GM18526 (cell line): ENCODE data around the gene LPP.

Experiments
- POLR2A ChIP-seq: IDR thresholded peaks from 3 replicates; pipeline ENCODE4 v1.6.1; 2011; ENCODE audit not compliant: insufficient read length; ENCODE audit errors: extremely low read depth

LPP gene

DNA sequence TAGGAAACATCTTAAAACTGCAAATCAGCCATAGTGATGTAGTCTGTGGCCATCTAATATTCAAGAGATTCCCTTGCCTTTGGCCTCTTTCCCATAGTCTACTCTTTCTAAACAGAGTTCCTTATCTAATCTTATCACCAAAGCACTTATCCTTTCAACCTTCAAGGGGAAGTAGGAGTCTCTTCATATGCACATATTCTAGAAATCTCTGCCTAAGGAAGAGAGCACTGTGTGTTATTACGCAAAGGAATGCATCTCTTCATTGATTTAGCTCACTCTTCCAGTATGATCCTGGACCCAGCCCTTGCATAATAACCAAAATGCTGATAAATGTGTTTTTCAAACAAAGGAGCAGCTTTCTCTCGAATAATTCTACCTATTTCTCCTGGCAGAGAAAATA, 764.1 kb downstream of the LPP start:
- TF ChIP-seq POLR2A = no peak

DNA sequence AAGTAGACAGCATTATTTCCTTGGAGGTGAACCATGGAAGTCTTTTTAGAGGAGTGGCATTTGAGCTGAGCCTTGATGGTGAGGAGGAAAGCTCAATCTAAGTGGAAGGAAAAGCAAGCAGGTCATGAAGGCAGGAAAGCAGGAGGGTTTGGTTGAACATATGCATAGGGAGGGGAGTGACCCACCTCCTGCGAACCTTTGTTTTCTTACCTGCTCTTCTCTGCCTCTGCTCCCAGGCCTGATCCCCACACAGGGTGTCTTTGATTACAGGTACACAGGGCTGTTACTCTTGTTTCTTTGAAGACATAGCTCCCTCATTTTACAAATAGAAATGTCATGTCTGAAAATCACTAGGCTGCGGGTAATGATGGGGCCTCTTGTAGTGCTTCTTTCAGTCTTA, 769.7 kb downstream of the LPP start:
- TF ChIP-seq POLR2A = no peak

DNA sequence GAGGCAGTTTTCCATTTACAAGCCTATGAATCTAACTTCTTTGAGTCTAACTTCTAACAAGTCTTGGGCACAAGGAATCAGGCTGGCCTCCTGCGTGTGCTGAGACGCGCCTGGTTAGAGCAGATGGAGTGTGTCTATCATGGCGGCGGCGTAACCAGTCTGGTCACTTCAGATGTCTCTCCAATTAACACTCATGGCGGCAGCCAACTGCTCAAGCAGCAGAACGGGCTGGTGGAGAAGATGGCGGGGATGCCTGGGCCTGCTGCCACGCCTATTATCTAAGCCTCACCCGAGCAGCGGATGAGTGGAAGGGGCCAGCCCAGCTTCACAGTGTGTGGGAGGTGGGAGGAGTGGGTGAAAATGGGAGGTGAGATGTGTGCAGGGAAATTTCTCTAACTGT, 771.4 kb downstream of the LPP start:
- TF ChIP-seq POLR2A = no peak

DNA sequence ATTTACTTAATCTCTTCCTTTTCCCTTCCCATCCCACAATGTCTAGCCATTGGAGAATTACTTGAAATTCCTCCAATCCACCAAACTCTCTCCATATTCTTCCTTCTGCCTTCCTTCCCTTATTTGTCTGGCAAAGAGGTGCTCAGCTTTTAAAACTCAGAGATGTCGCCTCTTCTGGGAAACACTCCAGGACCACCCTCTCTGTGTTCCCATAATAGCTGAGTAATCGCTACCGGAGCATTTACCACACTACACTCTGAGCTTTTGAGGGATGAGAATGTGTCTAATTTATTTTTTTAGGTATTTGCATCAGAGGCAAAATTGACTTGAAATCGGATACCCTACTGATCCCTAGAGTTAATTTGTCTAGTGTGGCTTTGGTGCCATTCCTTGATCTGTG, 772.2 kb downstream of the LPP start:
- no peak for TF ChIP-seq POLR2A

DNA sequence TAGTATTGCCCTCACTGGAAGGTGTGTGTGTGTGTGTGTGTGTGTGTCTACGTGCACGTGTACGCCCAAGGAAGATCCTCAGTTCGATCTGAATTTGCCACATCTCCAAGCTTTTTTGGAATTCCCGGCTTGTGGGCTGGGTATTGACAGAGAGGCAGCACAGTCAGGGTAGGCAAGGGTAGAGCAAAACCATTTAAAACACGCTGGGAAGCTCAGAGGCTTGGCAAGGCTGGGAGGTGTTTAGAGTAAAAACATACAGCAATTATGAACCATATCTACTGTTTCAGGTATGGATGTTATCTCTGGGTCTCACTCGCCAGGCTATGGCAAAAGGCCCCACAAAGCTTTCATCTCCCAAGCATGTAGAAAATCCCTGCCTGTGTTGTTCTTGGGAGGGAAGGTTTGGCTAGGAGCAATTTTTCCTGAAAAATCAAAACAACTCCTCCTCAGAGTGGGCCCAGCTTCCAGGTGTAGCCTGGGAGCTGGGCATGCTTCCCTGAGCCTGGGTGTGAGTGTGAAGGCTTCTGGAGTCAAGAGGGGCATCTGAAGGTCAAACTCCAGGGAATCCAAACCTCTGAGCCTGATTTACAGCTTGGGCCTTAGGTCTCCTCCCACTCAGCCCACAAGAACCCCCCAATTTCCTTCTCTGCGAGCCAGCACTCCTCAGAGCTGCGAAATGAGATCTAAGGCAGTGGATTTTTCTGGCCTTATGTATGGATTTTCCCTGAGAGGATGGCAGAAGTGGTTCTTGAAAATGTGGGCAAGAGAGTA, 773.0 kb downstream of the LPP start:
- TF ChIP-seq POLR2A = no peak

DNA sequence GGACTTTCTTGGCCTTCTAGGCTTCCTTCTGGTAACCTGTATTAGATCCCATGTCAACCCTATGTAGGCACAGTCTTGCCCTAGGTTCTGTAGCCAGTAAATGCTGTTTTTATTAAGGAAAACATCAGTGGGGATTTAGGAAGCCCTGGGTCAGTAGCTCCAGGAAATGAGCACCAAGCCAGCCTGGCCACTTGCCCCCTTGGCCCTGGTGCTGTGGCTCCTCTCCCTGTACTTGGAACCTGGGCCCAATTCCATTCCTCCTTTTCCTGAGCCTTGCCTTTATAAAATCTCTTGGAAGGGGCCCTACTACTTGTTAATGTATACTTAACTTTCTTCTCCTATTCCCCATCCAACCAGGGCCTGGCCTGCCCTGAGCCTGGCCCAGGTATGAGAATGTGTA, 774.0 kb downstream of the LPP start:
- TF ChIP-seq POLR2A = no peak

DNA sequence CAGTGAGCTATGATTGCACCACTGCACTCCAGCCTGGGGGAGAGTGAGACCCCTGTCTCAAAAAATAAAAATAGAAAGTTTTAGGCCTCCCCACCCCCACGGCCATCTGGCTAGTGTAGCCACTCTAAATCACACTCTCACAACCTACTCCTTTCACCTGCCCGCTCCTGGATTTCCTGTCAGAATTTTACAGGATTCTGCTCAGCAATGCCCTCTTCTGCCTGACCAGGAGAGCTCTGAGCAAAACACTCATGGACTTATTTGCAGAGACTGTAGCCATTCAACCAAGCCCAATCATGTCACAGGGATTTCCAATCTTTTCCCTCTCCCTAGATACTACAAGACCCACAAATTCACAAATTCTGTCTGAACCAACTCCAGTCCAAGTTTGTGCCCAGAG, 775.2 kb downstream of the LPP start:
- no peak for TF ChIP-seq POLR2A

DNA sequence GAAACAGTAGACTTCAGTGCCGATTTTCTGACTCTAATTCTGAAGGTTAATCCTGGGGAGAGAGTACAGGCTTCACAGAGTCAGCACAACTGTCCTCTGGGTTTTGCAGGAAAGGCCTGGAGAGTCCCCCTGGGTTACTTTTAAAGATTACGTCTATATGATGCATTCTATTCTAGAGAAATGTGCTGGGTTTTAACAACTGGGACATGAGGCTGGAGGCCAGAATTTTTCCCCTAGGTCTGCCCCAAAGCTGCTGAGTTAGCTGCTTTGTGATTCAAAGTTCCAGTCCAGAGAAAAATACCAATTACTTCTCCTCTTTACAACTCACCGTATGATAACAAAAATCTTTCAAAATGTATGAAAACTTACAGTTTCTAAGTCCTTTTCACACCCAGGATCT, 777.1 kb downstream of the LPP start:
- no peak for TF ChIP-seq POLR2A

DNA sequence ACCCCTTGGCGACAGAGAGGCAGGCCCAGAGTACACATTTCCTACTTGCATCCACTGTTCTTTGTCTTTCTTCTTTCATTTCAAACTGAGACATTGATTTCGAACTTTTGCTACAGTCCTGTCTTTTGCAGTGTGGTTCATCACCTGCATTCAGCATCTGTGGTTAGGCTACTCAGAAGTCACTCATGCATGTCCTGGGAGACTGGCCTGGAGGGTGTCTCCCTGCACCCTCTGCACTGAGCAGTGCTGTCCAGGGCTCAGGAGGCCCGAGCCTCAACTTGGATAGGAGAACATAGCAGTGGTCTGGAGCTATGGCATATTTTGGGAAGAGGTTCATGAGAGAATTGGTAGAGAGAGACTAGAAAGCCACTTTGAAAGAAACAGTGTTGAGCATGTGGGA, 777.6 kb downstream of the LPP start:
- TF ChIP-seq POLR2A = no peak

DNA sequence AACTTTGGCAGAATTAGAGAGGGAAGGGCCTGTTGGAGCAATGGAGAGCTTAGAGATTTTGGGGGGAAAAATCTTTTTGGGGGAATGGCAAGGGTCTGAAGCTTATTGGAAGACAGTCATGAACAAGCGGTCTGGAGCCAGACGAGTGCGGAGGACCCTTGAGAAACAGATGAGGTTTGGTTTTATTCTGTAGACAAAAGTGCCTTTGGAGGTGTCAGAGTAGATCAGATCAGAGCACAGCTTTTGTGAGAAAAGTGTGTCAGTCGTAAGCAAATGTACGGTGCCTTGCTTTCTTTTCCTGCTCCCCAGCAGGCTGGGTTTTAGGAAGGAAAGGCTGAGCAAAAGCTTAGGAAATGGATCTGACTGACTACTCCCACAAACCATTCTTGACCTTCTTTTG, 781.0 kb downstream of the LPP start:
- TF ChIP-seq POLR2A = no peak

DNA sequence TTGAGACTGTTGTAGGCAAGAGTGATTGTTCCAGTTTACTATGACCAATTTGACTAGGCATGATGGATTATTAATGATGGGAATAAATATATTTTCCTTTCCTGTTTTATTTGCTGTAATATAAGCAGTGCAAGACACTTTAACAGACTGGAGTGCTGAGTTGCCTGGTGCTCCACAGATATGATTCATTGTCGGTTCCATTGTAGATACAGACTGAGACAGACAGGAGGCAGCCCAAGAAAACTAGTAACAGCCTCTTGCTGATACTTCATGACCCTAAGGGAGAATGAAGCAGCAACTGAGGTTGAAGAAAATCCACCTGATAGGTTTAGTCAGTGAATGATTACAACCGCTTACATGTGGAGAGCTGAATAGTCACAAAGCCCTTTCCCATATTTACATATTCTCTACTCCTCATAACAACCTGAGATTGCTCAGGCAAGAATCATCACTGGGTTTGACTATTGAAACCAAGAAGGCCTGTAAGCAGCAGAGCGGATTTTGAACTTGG, 782.7 kb downstream of the LPP start:
- TF ChIP-seq POLR2A = no peak

DNA sequence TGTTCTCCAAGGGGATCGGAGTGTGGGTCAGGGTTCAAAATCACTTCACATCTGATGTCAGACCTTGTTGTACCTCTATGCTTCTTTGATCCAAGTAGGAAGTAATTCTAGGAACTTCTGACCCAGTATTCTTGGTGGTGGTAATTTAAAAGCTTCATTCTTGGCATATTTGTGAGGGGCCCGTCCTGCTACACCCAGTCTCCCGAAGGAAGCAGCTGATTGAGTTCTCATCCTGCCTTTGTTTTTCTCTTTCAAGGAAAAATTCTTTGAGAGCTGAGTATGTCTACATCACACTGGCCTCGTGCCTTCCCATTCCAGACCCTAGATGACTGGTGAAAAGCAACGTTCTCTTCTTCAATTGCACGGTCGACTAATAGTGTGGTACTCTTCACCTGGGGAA, 783.4 kb downstream of the LPP start:
- TF ChIP-seq POLR2A = no peak

DNA sequence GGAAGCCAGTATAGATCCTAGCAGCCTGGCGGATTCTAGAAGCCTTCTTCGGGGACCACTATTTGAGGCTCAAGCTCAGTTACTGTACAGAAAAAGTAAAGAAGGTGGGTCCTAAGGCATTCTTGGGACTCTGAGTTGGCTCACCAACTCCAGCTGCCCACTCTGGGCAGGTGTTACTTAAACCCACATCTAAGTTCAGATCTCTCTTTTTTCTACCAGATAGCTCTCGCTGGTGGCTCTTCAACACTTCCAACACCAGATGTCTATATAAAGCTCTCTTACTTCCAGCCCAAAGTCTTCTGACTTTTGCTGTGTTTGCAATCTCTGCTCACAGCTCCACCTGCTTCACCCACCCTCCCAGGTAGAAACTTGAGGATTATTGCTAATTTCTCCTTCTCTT, 785.0 kb downstream of the LPP start:
- TF ChIP-seq POLR2A = no peak

DNA sequence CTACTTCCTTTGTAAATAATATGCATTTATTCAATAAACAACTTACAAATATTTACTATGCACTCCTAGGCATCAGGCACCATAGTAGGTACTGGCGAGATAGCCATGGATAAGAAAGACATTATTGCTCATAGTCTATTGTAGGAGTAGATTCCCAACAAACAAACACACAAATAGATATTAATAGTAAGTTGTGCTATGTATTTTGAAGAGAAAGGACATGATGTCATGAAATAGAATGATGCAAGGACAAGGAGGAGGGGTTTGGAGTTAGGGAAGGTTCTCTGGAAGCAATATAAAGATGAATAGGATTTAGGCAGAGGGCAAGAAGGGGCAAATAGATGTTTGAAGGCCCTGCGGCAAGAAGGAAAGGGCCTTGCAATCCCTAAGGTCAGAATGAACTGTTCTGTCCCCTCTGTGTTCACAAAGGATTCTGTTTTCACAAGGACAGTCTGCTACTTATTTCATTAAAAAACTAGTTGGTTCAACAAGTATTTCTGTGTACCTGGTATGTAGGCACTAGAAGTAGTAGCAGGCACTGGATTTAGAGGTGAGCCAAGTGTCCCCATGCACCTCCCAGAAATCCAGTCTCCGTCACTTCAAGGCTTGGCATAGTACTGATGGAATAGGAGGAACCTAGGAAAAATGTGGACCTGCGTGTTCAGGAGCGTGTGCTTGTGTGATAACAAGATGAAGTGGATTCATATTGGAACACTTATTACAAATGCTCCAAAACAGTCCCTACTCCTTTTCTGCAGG, 786.0 kb downstream of the LPP start:
- TF ChIP-seq POLR2A = no peak
